IMR-90 (cell line): ENCODE results near the gene TMEM63A. TPM values are rescaled to one million over a fixed set of nuclear protein-coding genes. Genes with fewer than 3 reads are reported as not detected.

Source experiments
- ATAC-seq: fragments of 200-7000 bp; cut with Tn5 transposase; 2 replicates; pipeline ENCODE4 v1.9.1; 2020; ENCODE audit warnings: low read depth, mild to moderate bottlenecking, moderate library complexity
- BruUV-seq: library from RNA; stranded (reverse); fragments of 400-500 nt; replicated peaks from 2 replicates; lab custom pipeline; 2021; lab: Mats Ljungman, UMichigan
- CTCF ChIA-PET: fragments of 300-600 bp; formaldehyde crosslinking; extraction: SDS; loops from one replicate; lab custom pipeline; 2021; ENCODE audit warnings: antibody characterized with exemption; lab: Yijun Ruan, JAX
- POLR2A ChIA-PET: fragments of 300-600 bp; sonication (Branson Sonifier 250); formaldehyde crosslinking; loops from one replicate; lab custom pipeline; 2022; ENCODE audit warnings: antibody characterized with exemption; ENCODE audit not compliant: unreplicated experiment; lab: Charles Lee
- DNase-seq: peaks from one replicate; pipeline ENCODE4 v3.0.0; 2013
- H2AFZ ChIP-seq: replicated peaks from 2 replicates; pipeline ENCODE3; 2013; ENCODE audit warnings: low read length, mild to moderate bottlenecking; ENCODE audit not compliant: poor library complexity
- H2AK5ac ChIP-seq: 2 replicates; pipeline ENCODE4 v1.6.1; 2013; ENCODE audit warnings: low read depth, low read length, inconsistent platforms
- H2AK9ac ChIP-seq: replicated peaks from 2 replicates; pipeline ENCODE3; 2013; ENCODE audit warnings: mild to moderate bottlenecking, low read depth, low read length, moderate library complexity; ENCODE audit not compliant: poor library complexity
- H2BK120ac ChIP-seq: 2 replicates; pipeline ENCODE4 v1.6.1; 2013; ENCODE audit warnings: low read depth, low read length, inconsistent platforms
- H2BK15ac ChIP-seq: 3 replicates; pipeline ENCODE4 v1.6.1; 2013; ENCODE audit warnings: low read depth, low read length, inconsistent platforms
- H2BK20ac ChIP-seq: 2 replicates; pipeline ENCODE4 v1.6.1; 2013; ENCODE audit warnings: low read depth, mild to moderate bottlenecking, inconsistent platforms, low read length, moderate library complexity
- H2BK5ac ChIP-seq: 2 replicates; pipeline ENCODE4 v1.6.1; 2013; ENCODE audit warnings: mild to moderate bottlenecking, low read depth, low read length, inconsistent platforms; ENCODE audit not compliant: poor library complexity, severe bottlenecking
- H3K14ac ChIP-seq: replicated peaks from 2 replicates; pipeline ENCODE4 v1.6.1; 2013; ENCODE audit warnings: low read depth, low read length, inconsistent platforms
- H3K18ac ChIP-seq: 2 replicates; pipeline ENCODE4 v1.6.1; 2013; ENCODE audit warnings: low read depth, low read length, control low read depth
- H3K23ac ChIP-seq: 2 replicates; pipeline ENCODE4 v1.6.1; 2013; ENCODE audit warnings: low read depth, low read length, inconsistent platforms
- H3K27ac ChIP-seq: 2 replicates; pipeline ENCODE4 v1.5.1; 2013; ENCODE audit warnings: mild to moderate bottlenecking, control low read depth, low read length; ENCODE audit not compliant: insufficient read depth
- H3K27me3 ChIP-seq: 2 replicates; pipeline ENCODE4 v1.6.1; 2013; ENCODE audit warnings: low read length; ENCODE audit not compliant: control insufficient read depth, insufficient read depth
- H3K36me3 ChIP-seq: 2 replicates; pipeline ENCODE4 v1.6.1; 2013; ENCODE audit warnings: low read length, mixed read lengths; ENCODE audit not compliant: control insufficient read depth, insufficient read depth
- H3K4ac ChIP-seq: 2 replicates; pipeline ENCODE4 v1.6.1; 2013; ENCODE audit warnings: low read depth, low read length, inconsistent platforms
- H3K4me1 ChIP-seq: 2 replicates; pipeline ENCODE4 v1.6.1; 2013; ENCODE audit warnings: low read length, mixed read lengths; ENCODE audit not compliant: control insufficient read depth, insufficient read depth
- H3K4me2 ChIP-seq: 2 replicates; pipeline ENCODE4 v1.6.1; 2013; ENCODE audit warnings: low read depth, mild to moderate bottlenecking, control low read depth, low read length, moderate library complexity
- H3K4me3 ChIP-seq: 2 replicates; pipeline ENCODE4 v1.5.1; 2013; ENCODE audit warnings: low read depth, mild to moderate bottlenecking, control low read depth, low read length, moderate library complexity; ENCODE audit not compliant: insufficient read depth
- H3K56ac ChIP-seq: 2 replicates; pipeline ENCODE4 v1.6.1; 2013; ENCODE audit warnings: low read length, inconsistent platforms; ENCODE audit not compliant: insufficient read depth; ENCODE audit errors: extremely low read depth
- H3K79me1 ChIP-seq, 2 experiments: 2 replicates each; pipeline ENCODE4 v1.6.1; 2013; ENCODE audit warnings: low read length in 2 of 2, inconsistent platforms in 1 of 2, low read depth in 1 of 2
- H3K9ac ChIP-seq: 2 replicates; pipeline ENCODE4 v1.6.1; 2013; ENCODE audit warnings: low read depth, low read length, control low read depth
- H3K9me1 ChIP-seq: 2 replicates; pipeline ENCODE4 v1.6.1; 2013; ENCODE audit warnings: low read length, inconsistent platforms; ENCODE audit not compliant: insufficient read depth
- H3K9me3 ChIP-seq: 2 replicates; pipeline ENCODE4 v1.6.1; 2013; ENCODE audit warnings: low read length; ENCODE audit not compliant: control insufficient read depth, insufficient read depth
- H4K20me1 ChIP-seq: 2 replicates; pipeline ENCODE4 v1.6.1; 2013; ENCODE audit warnings: low read length, inconsistent platforms; ENCODE audit not compliant: insufficient read depth
- H4K5ac ChIP-seq: 2 replicates; pipeline ENCODE4 v1.6.1; 2013; ENCODE audit warnings: mild to moderate bottlenecking, low read depth, low read length, control low read depth
- H4K8ac ChIP-seq, 2 experiments: 2 replicates each; pipeline ENCODE4 v1.6.1; 2013; ENCODE audit warnings: low read depth in 2 of 2, low read length in 2 of 2, control low read depth in 1 of 2, inconsistent platforms in 1 of 2
- H4K91ac ChIP-seq: 2 replicates; pipeline ENCODE4 v1.6.1; 2013; ENCODE audit warnings: low read depth, low read length, inconsistent platforms; ENCODE audit not compliant: insufficient read depth
- BHLHE40 ChIP-seq: fragments of 150-350 bp; IDR thresholded peaks from 2 replicates; pipeline ENCODE4 v1.6.1; 2016; ENCODE audit warnings: mild to moderate bottlenecking, low read depth, low read length
- CEBPB ChIP-seq: IDR thresholded peaks from 2 replicates; pipeline ENCODE4 v1.6.1; 2012; ENCODE audit warnings: low read depth, low read length, improper control_type of control experiment
- CHD1 ChIP-seq: IDR thresholded peaks from 2 replicates; pipeline ENCODE4 v1.6.1; 2012; ENCODE audit warnings: low read depth, low read length, improper control_type of control experiment
- FOS ChIP-seq: fragments of 150-350 bp; IDR thresholded peaks from 2 replicates; pipeline ENCODE4 v1.6.1; 2016; ENCODE audit warnings: low read depth, low read length
- MAFK ChIP-seq: IDR thresholded peaks from 2 replicates; pipeline ENCODE4 v1.6.1; 2012; ENCODE audit warnings: low read depth, low read length, improper control_type of control experiment
- MXI1 ChIP-seq: IDR thresholded peaks from 2 replicates; pipeline ENCODE4 v1.6.1; 2012; ENCODE audit warnings: low read depth, mild to moderate bottlenecking, low read length, moderate library complexity, borderline replicate concordance
- NFE2L2 ChIP-seq: fragments of 150-350 bp; IDR thresholded peaks from 2 replicates; pipeline ENCODE4 v1.6.1; 2016; ENCODE audit warnings: low read depth, mild to moderate bottlenecking, low read length
- RAD21 ChIP-seq: IDR thresholded peaks from 2 replicates; pipeline ENCODE4 v1.6.1; 2012; ENCODE audit warnings: low read length, improper control_type of control experiment
- RFX5 ChIP-seq: IDR thresholded peaks from 2 replicates; pipeline ENCODE4 v1.8.0; 2012; ENCODE audit warnings: low read depth, mild to moderate bottlenecking, low read length, moderate library complexity
- USF2 ChIP-seq: fragments of 150-350 bp; IDR thresholded peaks from 2 replicates; pipeline ENCODE4 v1.6.1; 2017; ENCODE audit warnings: mild to moderate bottlenecking, antibody characterized with exemption, low read length, low read depth
- WGBS, 2 experiments: methylation state at CpG; one replicate each; pipeline versions ENCODE4 v1.1.5 to v1.1.7; 2013; ENCODE audit warnings: missing lambda C conversion rate in 2 of 2; ENCODE audit not compliant: insufficient read length in 1 of 2; ENCODE audit errors: extremely low coverage in 2 of 2; 5-methylcytosine and 5-hydroxymethylcytosine counted together
- dilution Hi-C: fragments of 300-500 bp; cut with HindIII; formaldehyde crosslinking; loops from one replicate; pipeline ENCODE4 v1.14.3; 2018; ENCODE audit warnings: low sequenced_read_pairs; ENCODE audit not compliant: unreplicated experiment
- in situ Hi-C: fragments of 300-500 bp; cut with MboI; formaldehyde crosslinking; loops from 3 replicates; pipeline ENCODE4 v1.14.3; 2019; ENCODE audit warnings: low sequenced_read_pairs, inconsistent platforms, mixed read lengths
- intact Hi-C: fragments of 100-400 bp; cut with micrococcal nuclease; formaldehyde crosslinking; loops from 2 replicates; pipeline ENCODE4 v1.10.0; 2022
- polyA plus RNA-seq, 3 experiments: library from polyadenylated mRNA; depleted of rRNA; stranded (reverse); fragments of >200 nt; gene quantifications; 2 replicates each; pipeline ENCODE4 v1.2.3, GENCODE V29; 2012; ENCODE audit warnings: low replicate concordance in 1 of 3
- total RNA-seq: library from RNA; depleted of rRNA; stranded (reverse); fragments of >200 nt; gene quantifications from 2 replicates; pipeline ENCODE4 v1.2.3, GENCODE V29; 2012

Gene TMEM63A
- total and polyA plus RNA-seq, 2 of the 4 experiments (the other 2 are of a cell fraction) = 4.7 to 23.3 TPM

- H2AK5ac ChIP-seq = peak overlapping the region; percentile 95
- H3K23ac ChIP-seq = peak overlapping the region; percentile 75
- ChIA-PET POLR2A (no interaction called here), CTCF (interaction anchor here (0.9 to 1.1 kb wide), 2 partner anchors 8 to 28 kb away, joined by 3 to 5 read pairs; partner anchors contain the start of gene EPHX1)
- ATAC-seq (peak; percentile 63), DNase-seq (peak; percentile 88)
- H3K9me3 ChIP-seq = no peaks in the 10 kb centered on the region
- in situ Hi-C loops = no loop called here
- H3K4ac ChIP-seq = peak overlapping the region; percentile 89
- H3K27ac ChIP-seq = peak overlapping the region; percentile 66
- peak overlapping the region; percentile 82 for H2AFZ ChIP-seq
- intact Hi-C loops = no loop called here
- peaks cover 30% of the 10 kb centered on the region for H3K4me1 ChIP-seq
- H3K79me1 ChIP-seq = peaks cover 12 to 31% of the 10 kb centered on the region in 2 experiments; a peak in 3 of 4 replicates
- H3K18ac ChIP-seq = peak overlapping the region; percentile 70
- 29% methylated on average over 1 of the region's 8 CpGs; no CpG with 5 or more reads in 1 of the 2 experiments for WGBS, 2 experiments
- peak overlapping the region; percentile 88 for H4K91ac ChIP-seq
- H4K8ac ChIP-seq = peak overlapping the region; percentile 80 to 90
- no peaks in the 10 kb centered on the region; the same call in 1 of the 2 replicates for H3K36me3 ChIP-seq
- H3K4me2 ChIP-seq = no peak overlapping the region
- H3K27me3 ChIP-seq = no peaks in the 10 kb centered on the region
- dilution Hi-C loops = no loop called here
- BruUV-seq = no TSS peak
- H4K5ac ChIP-seq = peak overlapping the region; percentile 73
- H3K56ac ChIP-seq = peak overlapping the region; percentile 52
- H3K14ac ChIP-seq = peak overlapping the region; percentile 82
- H3K4me3 ChIP-seq = no peak overlapping the region
- H2AK9ac ChIP-seq = peak overlapping the region; percentile 59
- H2BK120ac ChIP-seq = peak overlapping the region; percentile 94
- H2BK15ac ChIP-seq = peak overlapping the region; percentile 47; the same call in 2 of the 3 replicates
- TF ChIP-seq CEBPB (no peak), BHLHE40 (peak; percentile 37; the same call in 1 of the 2 replicates), FOS (0 out of 2 replicates have a peak, but pooled peaks have one; percentile 43), NFE2L2 (peak; percentile 99), RAD21 (no peak), MXI1 (peak; percentile 80; the same call in 1 of the 2 replicates), MAFK (peak; percentile 85), RFX5 (no peak), CHD1 (no peak), USF2 (peak; percentile 72)
- peak overlapping the region; percentile 92 for H2BK20ac ChIP-seq
- H2BK5ac ChIP-seq = peak overlapping the region; percentile 64
- H3K9me1 ChIP-seq = peaks cover 21% of the 10 kb centered on the region
- H3K9ac ChIP-seq = peak overlapping the region; percentile 30
- no peaks in the 10 kb centered on the region for H4K20me1 ChIP-seq
Measured at GRCh38 chr1:225817611-225818061, 64.5 kb downstream of the TMEM63A start.
